ENCODE results near the gene GCN1.
A peak's percentile ranks its signal among the peaks of the same experiment; 100 is the strongest.

GCN1 gene

DNA sequence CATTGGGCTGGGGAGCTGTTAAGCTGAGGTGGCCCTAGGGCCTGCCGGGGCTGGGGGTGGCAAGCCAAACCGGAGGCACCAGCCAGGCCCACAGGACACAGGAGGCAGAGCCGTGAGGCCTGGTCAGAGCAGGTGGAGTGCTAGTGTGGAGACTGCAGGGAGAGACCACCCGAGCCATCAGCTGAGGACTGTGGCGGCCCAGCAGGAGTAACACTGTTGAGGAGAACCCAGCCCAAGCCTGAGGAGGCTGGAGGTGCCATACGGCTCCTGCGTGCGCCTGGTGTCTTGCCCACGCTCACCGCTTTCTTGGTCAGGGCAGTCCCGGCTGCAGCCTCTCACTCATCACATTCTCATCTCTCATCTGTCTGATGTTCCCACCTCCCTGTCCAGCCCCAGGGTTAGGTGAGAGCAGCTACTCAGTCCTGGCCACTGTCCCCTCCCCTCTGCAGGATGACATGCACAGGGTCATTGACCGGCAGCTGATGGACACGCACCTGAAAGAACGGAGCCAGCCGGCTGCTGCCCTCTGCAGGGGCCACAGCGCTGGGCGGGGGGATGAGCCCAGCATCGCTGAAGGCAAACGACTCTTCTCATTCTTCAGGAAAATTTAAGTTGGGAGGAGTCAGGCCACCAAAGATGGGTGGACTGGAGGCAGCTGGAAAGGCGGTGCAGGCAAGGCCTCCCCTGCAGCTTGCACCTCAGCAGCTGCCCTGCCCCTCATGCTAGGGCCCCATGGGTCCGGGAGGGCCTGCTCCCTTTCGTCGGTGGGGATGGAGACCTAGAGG, 101.8 kb downstream of the GCN1 start:
- no peak for DNase-seq

DNA sequence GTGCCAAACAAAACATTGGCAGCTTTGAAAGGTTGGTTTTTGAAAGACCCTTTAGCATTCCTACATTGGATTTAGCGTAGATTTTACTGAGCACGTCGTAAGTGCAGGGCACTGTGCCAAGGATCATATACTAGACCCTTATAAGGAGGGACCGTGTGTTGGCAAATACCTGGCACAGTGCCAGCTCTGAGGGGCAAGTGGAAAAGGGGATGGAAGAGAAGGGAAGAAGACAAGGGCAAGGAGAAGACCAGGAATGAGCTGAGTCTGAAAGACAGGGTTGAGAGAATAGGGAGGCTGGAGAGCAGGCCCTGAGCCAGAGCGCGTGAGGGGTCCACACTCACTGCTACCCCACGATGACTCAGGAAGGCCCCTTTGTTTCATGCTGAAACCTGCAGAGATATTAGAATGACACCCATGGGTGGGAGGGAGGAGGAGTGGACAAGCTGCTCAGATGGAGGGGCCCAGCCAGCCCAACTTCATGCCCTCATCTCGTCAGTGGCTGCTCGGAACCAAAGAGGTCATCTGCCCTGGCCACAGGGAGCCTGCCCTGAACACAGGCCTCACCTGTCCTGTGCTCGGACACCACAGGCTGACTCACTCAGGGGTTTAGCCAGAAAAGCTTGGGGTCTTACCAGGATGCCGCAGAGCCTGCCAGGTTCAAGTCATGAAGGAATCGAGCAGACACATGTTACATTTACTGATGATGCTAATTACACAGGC, 103.0 kb downstream of the GCN1 start:
- DNase-seq: no peak

DNA sequence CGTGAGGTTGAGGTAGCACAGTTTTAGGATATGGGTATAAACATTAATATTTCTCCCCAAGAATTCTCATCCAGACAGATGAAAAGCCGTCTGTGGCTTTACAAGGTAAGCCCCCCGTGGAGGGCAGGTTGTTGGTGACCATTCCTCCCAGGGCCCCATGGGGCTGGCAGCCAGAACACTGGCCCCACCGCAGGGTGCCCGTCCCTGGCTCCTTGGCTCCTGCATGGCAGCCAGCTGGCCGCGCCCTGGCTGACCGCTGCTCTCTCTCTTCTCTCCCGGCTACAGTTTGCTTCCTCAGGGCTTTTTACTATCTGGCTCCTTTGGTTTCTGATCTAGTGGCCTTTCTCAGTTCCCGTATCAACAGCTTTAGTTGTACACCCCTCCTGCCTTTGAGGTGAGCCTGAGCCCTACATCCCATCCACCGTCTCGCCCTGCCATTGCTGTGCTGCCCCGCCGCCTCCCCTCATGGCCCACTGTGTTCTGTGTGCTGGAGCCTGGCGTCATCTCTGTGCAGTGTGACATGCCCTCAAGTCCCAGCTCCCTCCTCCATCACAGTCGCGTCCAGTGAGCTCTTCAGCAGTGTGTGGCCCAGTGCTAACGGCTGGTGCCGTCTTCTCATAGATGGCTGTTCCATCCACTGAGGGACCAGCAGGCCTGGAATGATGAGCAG, 103.8 kb downstream of the GCN1 start:
- no peak for DNase-seq

DNA sequence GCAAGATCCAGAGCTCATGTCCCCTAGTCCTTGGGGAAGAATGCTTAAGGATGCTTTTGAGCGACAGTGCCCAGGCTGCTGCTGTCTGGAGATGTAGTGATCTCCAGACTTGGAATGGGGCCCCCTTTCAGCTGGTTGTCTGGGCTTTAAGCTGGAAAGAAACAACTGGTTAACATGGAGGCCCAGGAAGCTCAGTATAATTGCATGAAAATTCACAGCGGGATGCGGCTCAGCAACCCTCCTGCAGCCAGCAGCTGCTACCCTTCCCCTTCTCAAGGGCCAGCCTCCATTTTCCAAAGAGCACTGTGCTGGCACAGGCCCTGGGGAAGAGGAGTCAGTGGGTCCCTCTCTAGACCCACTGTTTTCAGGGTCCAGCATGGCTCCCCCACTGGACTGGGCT, 104.3 kb downstream of the GCN1 start:
- no peak for DNase-seq

DNA sequence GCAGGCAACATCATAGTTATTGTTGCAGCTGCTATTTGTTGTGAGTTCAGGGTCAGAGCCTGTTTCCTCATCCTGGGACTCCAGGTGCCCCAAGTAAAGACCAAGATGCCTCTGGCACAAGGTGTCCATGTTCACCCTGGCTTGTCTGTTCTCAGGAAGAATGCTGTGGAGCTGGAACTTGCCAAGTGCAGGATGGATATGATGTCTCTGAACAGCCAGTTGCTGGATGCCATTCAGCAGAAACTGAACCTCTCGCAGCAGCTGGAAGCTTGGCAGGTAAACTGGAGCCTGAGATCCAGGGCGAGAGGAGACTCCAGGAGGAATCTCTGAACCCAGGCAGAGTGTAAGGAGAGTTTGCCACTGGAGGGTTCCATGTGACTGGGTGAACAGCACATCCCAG, 104.7 kb downstream of the GCN1 start:
- DNase-seq: no peak

DNA sequence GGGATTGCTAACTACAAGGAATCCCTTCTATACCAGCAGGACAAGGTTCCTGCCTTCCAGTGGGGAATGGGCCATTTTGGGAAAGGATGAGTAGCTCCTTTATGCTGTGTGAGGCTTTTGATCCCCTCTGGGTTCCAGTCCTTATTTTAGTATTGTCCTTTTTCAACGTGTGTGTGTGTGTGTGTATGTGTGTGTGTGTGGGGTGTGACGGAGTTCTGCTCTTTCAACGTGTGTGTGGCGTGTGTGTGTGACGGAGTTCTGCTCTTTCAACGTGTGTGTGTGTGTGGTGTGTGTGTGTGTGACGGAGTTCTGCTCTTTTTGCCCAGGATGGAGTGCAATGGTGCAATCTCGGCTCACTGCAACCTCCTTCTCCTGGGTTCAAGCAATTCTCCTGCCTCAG, 105.4 kb downstream of the GCN1 start:
- DNase-seq: no peak

DNA sequence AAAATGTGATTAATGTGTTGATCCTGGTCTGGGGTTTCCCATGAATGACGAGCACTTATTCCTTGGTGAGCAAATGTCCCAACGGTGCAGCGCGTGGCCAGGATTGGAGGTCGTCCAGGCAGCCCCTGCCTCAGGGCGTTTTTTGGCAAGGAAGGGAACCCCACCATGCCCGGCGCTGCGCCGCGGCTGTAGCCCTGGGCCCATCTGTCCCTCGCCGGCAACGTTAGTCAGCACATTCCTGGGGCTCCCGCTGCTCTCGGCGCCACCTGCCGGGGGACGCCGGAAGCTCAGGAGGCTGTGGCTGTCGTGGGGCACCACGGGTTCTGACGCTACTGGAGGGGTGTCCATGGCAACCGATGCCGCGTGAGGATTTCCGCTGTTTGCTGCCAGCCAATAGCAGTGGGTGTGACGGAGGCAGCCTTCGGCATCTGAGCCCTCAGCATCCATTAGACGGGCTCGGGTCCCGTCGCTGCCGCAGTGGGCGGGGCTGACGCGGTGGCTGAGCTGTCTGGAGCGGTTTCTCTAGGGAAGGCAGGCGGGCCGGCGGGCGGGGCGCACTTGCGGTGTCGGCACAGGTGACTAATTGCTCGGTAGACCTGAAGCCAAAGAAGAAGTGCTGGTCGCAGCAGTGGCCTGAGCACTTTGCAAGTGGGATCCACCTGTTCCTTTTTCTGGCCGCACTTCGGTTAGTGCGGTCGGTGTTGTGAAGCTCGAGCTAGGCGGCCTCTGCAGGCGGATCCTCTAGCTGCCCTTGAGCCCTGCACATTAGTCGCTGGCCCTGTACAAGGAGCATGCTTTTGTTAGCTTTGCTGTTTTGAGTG, 107.5 kb downstream of the GCN1 start:
- peak; percentile 95 for DNase-seq

DNA sequence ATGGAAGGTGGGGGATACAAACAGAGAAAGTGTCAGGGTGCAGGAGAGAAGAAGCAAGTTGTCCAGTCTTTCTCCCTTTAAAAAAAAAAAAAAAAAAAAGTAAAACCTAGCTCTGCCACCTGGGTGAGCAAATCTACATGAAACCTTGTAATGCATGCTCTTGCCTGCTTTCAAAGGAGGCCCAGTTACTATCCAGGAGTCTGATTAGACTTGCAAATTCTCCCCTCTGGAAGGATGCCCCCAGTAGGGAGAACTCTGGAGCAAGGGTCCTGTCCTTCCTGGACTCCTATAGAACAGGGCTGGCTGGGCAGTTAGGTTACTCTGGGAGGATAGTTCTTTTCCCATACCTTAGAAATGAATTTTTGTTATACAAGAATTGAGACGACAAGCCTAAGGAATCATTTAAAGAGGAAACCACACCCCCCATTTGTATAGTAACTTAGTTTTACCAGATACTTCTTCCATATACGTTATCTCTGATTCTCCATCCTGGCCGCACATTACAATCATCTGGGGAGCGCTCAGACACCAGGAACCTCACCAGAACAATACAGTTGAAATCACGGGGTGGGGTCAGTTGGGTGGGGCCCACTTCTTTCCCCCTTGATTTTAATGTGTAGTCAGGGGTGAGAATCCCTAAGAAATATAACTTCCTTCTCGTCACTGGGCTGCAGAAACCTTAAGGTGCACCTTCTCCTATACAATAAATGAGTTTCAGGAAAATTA, 108.4 kb downstream of the GCN1 start:
- no peak for DNase-seq

DNA sequence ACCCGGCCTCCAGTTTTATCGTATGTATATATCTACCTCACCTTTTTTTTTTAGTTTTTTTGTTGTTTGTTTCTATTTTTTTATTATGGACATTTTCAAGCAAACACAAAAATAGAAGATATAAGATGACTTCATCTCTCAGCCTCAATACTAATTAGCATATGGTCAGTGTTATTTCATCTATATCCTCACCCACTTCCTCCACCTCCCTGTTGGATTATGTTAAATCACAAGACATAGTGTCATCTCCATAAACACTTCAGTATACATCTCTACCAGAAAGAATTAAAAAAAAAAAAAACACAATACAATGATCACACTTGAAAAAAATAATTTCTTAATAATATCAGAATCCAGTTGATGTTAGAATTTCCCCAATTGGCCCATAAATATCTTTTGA, 112.9 kb downstream of the GCN1 start:
- no peak for DNase-seq

DNA sequence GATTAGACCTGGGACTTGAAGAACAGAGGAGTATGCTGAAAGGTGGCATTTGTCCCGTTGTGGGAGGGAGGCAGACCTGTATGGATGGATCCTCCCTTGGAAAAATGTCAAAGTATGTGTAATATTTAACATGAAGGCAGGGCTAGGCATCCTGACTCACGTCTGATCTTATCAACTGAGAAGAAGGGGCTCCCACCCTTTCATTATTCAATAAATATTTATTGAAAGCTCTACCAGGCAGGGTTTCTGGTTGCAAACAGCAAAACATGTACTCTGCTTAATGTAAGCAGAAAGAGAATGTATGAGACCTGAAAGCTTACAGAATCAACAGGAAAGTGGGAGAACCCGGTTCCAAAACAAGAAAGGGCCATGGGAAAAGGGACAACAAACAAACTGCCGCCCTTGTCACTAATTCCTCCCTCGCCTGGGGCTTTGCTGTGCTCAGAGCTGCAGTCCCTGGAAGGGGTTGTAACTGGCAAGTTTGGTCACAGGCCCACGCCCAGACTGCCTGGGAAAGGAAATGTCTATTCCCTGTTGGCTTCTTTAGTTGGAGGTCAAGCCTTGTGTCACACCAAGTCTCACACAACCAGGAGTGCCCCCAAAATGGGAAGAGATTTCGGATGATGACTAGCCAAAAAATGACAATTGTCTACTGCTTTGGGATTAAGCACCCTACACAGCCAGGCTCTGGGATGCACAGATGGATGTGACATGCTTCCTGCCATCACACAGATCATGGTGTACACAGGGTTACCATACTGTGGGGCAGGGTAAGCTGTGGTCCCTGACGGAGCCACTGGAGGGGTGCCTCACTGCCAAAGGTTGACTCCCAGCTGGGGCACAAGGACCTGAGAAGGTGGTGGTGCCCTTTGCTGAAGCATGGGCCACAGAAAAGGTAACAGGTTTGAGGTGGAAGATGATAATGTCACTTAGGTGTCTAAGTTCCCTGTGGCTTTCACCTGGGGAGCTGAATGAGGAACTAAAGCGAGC, 114.8 kb downstream of the GCN1 start:
- no peak for DNase-seq

DNA sequence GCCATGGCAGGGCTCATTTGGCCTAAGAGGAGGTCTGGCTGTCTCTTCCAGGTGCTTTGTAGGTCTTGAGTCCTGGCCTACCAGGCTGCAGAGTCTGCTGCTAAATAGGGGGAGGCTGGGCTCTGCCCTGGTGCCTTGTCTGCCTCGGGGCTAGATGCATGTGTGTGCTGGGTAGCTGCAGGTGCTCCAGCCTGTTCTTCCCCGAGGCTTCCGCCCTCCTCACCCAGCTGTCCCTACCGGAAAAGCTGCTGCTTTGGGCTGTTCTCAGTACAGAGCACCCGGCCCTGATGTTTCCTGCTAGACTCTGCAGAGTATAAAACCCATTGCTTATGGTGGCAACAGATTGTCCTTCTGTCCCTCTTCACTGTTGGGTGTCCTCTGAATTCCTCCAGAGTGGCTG, 115.6 kb downstream of the GCN1 start:
- DNase-seq: no peak

DNA sequence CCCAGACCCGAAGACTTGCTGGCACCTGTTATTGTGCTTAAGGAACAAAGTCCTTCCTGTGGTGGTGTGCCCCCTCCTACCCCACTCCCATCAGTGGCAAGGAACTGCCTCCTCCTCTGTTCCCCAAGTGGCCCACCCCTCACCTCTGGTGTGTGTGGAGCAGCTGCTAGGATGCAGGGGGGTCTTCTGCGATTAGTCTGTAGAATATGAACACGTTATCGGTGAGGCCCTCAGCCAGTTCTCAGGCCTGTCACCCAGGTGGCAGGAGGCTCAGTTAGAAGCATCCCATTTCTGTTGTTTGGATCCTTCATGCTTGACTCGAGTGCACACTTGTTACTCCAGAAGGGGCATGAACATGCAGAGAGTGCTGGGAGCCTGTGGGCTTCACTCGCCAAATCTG, 117.3 kb downstream of the GCN1 start:
- DNase-seq: no peak
